Activated CD4-positive, alpha-beta T cell treated with anti-CD3 and anti-CD28 coated beads, Interleukin-2, amount 10 ng/mL, durations not matched to agents 7 days and 5 days (primary cell): Measurements from ENCODE around the gene IGSF8. TPM values are rescaled to one million over a fixed set of nuclear protein-coding genes. Genes with fewer than 3 reads are reported as not detected.

ENCODE experiments used
- CTCF ChIA-PET: fragments of 350-600 bp; sonication (Branson Sonifier 250); formaldehyde crosslinking; loops from one replicate; lab custom pipeline; 2021; ENCODE audit warnings: antibody characterized with exemption; lab: Charles Lee
- POLR2A ChIA-PET: fragments of 350-600 bp; sonication (Branson Sonifier 250); formaldehyde crosslinking; loops from one replicate; lab custom pipeline; 2021; ENCODE audit warnings: antibody characterized with exemption; lab: Charles Lee
- DNase-seq: peaks from one replicate; pipeline ENCODE4 v3.0.0-alpha.2; 2020
- H3K27ac Mint-ChIP-seq: one replicate; pipeline ENCODE4 v1.8.0; 2021; ENCODE audit warnings: mild to moderate bottlenecking, moderate library complexity, mixed read lengths
- H3K27me3 Mint-ChIP-seq: one replicate; pipeline ENCODE4 v1.8.0; 2021; ENCODE audit warnings: mixed read lengths
- H3K36me3 Mint-ChIP-seq: one replicate; pipeline ENCODE4 v1.8.0; 2021; ENCODE audit warnings: low read depth, mixed read lengths
- H3K4me1 Mint-ChIP-seq: one replicate; pipeline ENCODE4 v1.8.0; 2021; ENCODE audit warnings: mixed read lengths
- H3K4me3 Mint-ChIP-seq: one replicate; pipeline ENCODE4 v1.8.0; 2021; ENCODE audit warnings: mild to moderate bottlenecking, moderate library complexity, mixed read lengths
- H3K9me3 Mint-ChIP-seq: one replicate; pipeline ENCODE4 v1.8.0; 2021; ENCODE audit warnings: mixed read lengths
- total RNA-seq, 2 experiments: library from RNA; stranded (reverse); gene quantifications; one replicate each; pipeline ENCODE4 v1.2.3, GENCODE V29; 2021

Gene IGSF8
- total RNA-seq, 2 experiments from 2014 or later, result 36.4 to 40.9 TPM

DNA sequence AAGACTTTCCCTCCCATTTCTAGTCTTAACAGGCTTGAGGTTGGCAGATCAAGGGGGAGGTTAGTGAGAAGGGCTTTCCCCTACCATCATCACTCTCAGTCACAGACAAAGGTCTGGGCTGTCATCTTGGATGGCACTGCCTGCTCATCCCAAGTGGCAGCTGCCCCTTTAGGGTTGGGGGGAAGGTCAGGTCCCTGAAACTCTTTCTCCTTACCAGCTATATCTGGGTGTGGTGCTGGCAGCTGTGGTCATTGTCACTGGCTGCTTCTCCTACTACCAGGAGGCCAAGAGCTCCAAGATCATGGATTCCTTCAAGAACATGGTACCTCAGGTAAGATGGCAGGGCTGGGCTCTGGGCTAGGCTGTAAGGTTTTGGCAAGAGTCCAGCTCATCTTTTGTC lies 25.3 kb upstream of the IGSF8 start:
- ChIA-PET POLR2A (no interaction called here), CTCF (no interaction called here)
- H3K27ac Mint-ChIP-seq, result no peak overlapping the region
- no peaks in the 10 kb centered on the region for H3K27me3 Mint-ChIP-seq
- H3K9me3 Mint-ChIP-seq, result no peaks in the 10 kb centered on the region
- no peaks in the 10 kb centered on the region for H3K4me1 Mint-ChIP-seq
- no peak overlapping the region for H3K4me3 Mint-ChIP-seq
- no peak for DNase-seq
- no peaks in the 10 kb centered on the region for H3K36me3 Mint-ChIP-seq

DNA sequence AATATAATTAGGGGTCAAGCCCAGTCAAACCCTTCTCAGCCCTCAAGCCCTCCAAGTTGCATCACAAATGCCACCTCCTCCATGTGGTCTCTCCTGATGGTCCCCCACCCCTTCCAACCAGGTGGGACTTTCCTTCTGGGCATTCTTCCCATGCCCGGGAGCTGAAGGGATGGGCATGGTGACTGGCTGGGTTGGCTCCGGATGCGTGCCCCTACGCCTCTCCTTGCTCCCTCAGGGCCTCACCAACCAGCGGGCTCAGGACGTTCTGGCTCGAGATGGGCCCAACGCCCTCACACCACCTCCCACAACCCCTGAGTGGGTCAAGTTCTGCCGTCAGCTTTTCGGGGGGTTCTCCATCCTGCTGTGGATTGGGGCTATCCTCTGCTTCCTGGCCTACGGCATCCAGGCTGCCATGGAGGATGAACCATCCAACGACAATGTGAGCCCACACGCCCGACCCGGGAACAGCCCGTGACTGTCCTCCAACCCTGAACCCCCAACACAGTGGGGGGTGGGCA lies 24.6 kb upstream of the IGSF8 start:
- no peaks in the 10 kb centered on the region for H3K4me1 Mint-ChIP-seq
- peaks cover 3% of the 10 kb centered on the region for H3K27me3 Mint-ChIP-seq
- ChIA-PET POLR2A (no interaction called here), CTCF (interaction anchor here (0.6 to 1.3 kb wide), 3 partner anchors 14 to 249 kb away, joined by 3 to 4 read pairs (median 3); no protein-coding TSS in a partner anchor)
- H3K9me3 Mint-ChIP-seq, result no peaks in the 10 kb centered on the region
- DNase-seq, result no peak
- no peak overlapping the region for H3K27ac Mint-ChIP-seq
- no peaks in the 10 kb centered on the region for H3K36me3 Mint-ChIP-seq
- H3K4me3 Mint-ChIP-seq, result no peak overlapping the region

DNA sequence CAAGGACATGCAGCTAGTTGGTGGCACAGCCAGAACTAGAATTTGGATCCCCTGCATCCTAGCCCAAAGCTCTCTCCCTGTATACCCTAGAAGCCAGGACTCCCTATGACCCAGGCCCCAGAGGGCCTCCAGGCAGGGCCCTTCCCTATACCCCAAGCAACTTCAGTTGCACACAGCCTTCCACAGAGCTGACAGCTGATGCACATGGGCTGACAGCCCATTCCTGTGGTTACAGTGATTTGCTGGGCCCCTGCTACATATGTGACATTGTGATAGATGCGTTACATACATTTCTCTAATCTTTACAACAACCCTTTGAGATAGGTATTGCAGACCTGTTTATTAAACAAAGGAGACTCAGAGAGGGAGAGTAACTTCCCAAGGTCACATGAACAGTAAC lies 23.0 kb upstream of the IGSF8 start:
- no peaks in the 10 kb centered on the region for H3K36me3 Mint-ChIP-seq
- no peaks in the 10 kb centered on the region for H3K9me3 Mint-ChIP-seq
- CTCF ChIA-PET, result no interaction called here
- POLR2A ChIA-PET, result no interaction called here
- DNase-seq, result no peak
- H3K27me3 Mint-ChIP-seq, result peaks cover 3% of the 10 kb centered on the region
- no peaks in the 10 kb centered on the region for H3K4me1 Mint-ChIP-seq
- H3K4me3 Mint-ChIP-seq, result no peak overlapping the region
- no peak overlapping the region for H3K27ac Mint-ChIP-seq

DNA sequence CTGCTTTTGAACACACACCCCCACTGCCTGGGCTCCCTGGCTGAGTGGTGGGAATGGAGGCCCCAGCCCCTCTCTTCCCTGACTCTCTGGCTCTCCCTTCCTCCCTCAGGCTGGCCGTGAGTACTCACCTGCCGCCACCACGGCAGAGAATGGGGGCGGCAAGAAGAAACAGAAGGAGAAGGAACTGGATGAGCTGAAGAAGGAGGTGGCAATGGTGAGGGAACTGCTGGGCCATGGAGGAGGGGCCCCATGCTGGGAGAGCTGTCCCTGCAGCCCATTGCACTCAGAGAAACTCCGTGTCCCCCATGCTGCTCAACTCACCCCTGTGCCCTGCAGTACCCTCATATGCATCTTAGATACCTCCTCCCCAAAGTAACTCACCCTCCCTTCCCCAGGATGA lies 22.4 kb upstream of the IGSF8 start:
- Mint-ChIP-seq H3K4me1 (no peaks in the 10 kb centered on the region), H3K9me3 (no peaks in the 10 kb centered on the region), H3K4me3 (no peak overlapping the region), H3K27me3 (peaks cover 3% of the 10 kb centered on the region), H3K36me3 (no peaks in the 10 kb centered on the region), H3K27ac (no peak overlapping the region)
- ChIA-PET POLR2A (no interaction called here), CTCF (no interaction called here)
- no peak for DNase-seq

DNA sequence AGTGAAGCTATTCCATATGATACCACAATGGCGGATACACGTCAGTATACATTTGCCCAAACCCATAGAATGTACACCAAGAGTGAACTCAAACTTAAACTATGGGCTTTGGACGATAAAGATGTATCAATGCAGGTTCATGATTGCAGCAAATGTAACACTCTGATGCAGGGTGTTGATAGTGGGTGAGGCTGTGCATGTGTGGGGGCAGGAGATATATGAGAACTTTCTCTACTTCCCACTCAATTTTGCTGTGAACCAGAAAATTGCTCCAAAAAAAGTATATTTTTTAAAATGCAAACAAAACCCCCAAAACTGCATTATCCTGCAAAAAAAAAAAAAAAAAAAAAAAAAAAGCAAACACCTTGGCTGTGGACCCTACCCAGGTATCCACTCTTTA lies 20.5 kb upstream of the IGSF8 start:
- no peaks in the 10 kb centered on the region for H3K36me3 Mint-ChIP-seq
- CTCF ChIA-PET, result interaction anchor here (1.0 to 1.1 kb wide), 2 partner anchors 101 to 258 kb away, joined by 3 read pairs; no protein-coding TSS in a partner anchor

GRCh38 chr1:160117709-160118183 lies 19.3 kb upstream of the IGSF8 start:
- peaks cover 5% of the 10 kb centered on the region for H3K27me3 Mint-ChIP-seq
- no peaks in the 10 kb centered on the region for H3K36me3 Mint-ChIP-seq
- ChIA-PET POLR2A (no interaction called here), CTCF (interaction anchor here (0.6 to 1.2 kb wide), 7 partner anchors 10 to 1174 kb away, joined by 3 to 4 read pairs (median 3); partner anchors contain the start of gene ATP1A4)
- H3K9me3 Mint-ChIP-seq, result no peaks in the 10 kb centered on the region
- H3K27ac Mint-ChIP-seq, result no peak overlapping the region
- DNase-seq, result no peak
- H3K4me3 Mint-ChIP-seq, result no peak overlapping the region
- H3K4me1 Mint-ChIP-seq, result no peaks in the 10 kb centered on the region

More for the DNA sequence above, 20.5 kb upstream of the IGSF8 start:
- H3K27me3 Mint-ChIP-seq, result peaks cover 5% of the 10 kb centered on the region
- H3K4me1 Mint-ChIP-seq, result no peaks in the 10 kb centered on the region
- POLR2A ChIA-PET, result no interaction called here
- no peak overlapping the region for H3K27ac Mint-ChIP-seq
- no peaks in the 10 kb centered on the region for H3K9me3 Mint-ChIP-seq
- no peak for DNase-seq
- no peak overlapping the region for H3K4me3 Mint-ChIP-seq

DNA sequence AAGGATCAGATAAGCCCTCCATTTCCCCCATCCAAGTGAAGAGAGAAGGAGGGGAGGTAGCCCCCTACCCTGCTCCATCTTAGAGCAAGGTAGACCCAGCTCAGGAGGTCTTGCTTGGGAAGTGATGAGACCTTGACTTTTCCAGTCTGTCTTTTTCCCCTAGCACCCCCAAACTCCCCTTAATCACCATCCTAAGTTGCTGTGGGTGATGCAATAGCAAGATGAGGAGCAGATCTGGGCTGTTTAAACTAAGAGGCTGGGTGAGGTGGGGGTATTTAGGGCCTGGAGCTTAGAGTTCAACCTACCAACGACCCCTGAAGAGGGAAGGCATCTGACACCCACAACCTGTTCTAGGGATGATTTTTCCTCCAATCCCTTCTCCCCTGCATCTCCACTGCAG lies 18.9 kb upstream of the IGSF8 start:
- H3K4me3 Mint-ChIP-seq, result no peak overlapping the region
- H3K27me3 Mint-ChIP-seq, result peaks cover 5% of the 10 kb centered on the region
- ChIA-PET CTCF (interaction anchor here (0.7 to 1.2 kb wide), 5 partner anchors 10 to 35 kb away, joined by 3 read pairs; partner anchors contain the start of gene ATP1A4), POLR2A (no interaction called here)
- H3K27ac Mint-ChIP-seq, result no peak overlapping the region
- DNase-seq, result no peak
- no peaks in the 10 kb centered on the region for H3K9me3 Mint-ChIP-seq
- no peaks in the 10 kb centered on the region for H3K36me3 Mint-ChIP-seq
- H3K4me1 Mint-ChIP-seq, result no peaks in the 10 kb centered on the region

- Mint-ChIP-seq H3K36me3 (no peaks in the 10 kb centered on the region), H3K27me3 (peaks cover 5% of the 10 kb centered on the region), H3K4me3 (no peak overlapping the region), H3K27ac (no peak overlapping the region), H3K9me3 (no peaks in the 10 kb centered on the region), H3K4me1 (no peaks in the 10 kb centered on the region)
- no peak for DNase-seq
- ChIA-PET POLR2A (no interaction called here), CTCF (interaction anchor here (1.1 to 1.2 kb wide), 4 partner anchors 15 to 36 kb away, joined by 3 read pairs; partner anchors contain the start of gene ATP1A4)
These were observed 18.1 kb upstream of the IGSF8 start for GRCh38 chr1:160116283-160117147.

GRCh38 chr1:160115545-160116282 lies 17.3 kb upstream of the IGSF8 start, which contains the start of gene ATP1A2:
Gene ATP1A2, plus strand, starts transcription at chr1:160115759. Its CDS starts 103 bp downstream, at chr1:160115862.
- ChIA-PET POLR2A (no interaction called here), CTCF (no interaction called here)
- Mint-ChIP-seq H3K9me3 (no peaks in the 10 kb centered on the region), H3K27me3 (peaks cover 5% of the 10 kb centered on the region), H3K27ac (no peak within 1 kb of the TSS), H3K4me3 (no peak within 1 kb of the TSS), H3K4me1 (no peaks in the 10 kb centered on the region), H3K36me3 (no peaks in the 10 kb centered on the region)
- no peak for DNase-seq

DNA sequence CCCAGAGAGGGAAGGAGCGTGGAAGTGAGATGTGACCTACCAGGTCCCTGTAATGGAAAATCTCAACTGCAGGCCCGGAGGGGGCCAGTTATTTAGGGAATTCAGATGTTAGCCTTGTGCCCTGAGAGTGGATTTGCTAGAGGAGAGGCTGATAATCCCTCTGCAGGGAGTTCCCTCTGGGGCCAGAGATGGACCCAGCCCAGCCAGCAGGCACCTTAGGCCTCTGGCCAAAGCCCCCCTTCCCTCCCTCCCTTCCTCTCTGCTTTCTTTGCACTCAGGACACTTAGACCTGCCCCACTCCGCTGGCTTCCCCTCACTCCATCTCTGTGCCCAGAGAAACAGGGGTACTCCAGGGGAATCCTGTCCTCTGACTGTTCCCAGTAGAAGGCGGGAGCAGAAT lies 15.7 kb upstream of the IGSF8 start:
- Mint-ChIP-seq H3K4me1 (peaks cover under 1% of the 10 kb centered on the region), H3K9me3 (no peaks in the 10 kb centered on the region), H3K27me3 (peaks cover 5% of the 10 kb centered on the region), H3K36me3 (no peaks in the 10 kb centered on the region), H3K27ac (no peak overlapping the region), H3K4me3 (no peak overlapping the region)
- no peak for DNase-seq
- ChIA-PET POLR2A (no interaction called here), CTCF (interaction anchor here (1.5 kb wide), 1 partner anchor 11 kb away, joined by 3 read pairs; no protein-coding TSS in a partner anchor)

GRCh38 chr1:160113407-160113806 lies 15.0 kb upstream of the IGSF8 start:
- Mint-ChIP-seq H3K4me1 (peaks cover 4% of the 10 kb centered on the region), H3K36me3 (no peaks in the 10 kb centered on the region), H3K27ac (no peak overlapping the region), H3K27me3 (peaks cover 5% of the 10 kb centered on the region), H3K9me3 (no peaks in the 10 kb centered on the region), H3K4me3 (no peak overlapping the region)
- no peak for DNase-seq
- ChIA-PET POLR2A (no interaction called here), CTCF (no interaction called here)

DNA sequence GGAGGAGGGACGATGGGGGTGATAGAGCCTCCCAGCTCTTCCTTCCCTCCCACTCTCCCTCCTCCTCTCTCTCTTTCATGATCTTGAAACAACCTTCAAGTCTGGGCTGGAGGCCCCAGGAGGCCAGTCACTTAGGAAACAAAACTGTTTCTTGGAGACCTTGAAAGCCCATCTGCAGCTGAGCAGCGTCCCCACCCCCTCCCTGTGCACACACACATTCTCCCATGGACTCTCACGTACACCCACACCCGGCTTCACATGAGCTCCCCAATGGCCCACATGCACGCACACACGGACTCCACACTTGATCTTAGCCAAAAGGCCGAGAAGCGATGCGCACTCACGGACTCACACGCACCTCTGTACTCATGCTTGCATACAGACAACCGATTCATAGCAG lies 13.9 kb upstream of the IGSF8 start:
- peaks cover 4% of the 10 kb centered on the region for H3K4me1 Mint-ChIP-seq
- CTCF ChIA-PET, result no interaction called here
- DNase-seq, result no peak
- H3K27me3 Mint-ChIP-seq, result peaks cover 2% of the 10 kb centered on the region
- no peaks in the 10 kb centered on the region for H3K36me3 Mint-ChIP-seq
- POLR2A ChIA-PET, result no interaction called here
- no peak overlapping the region for H3K27ac Mint-ChIP-seq
- no peaks in the 10 kb centered on the region for H3K9me3 Mint-ChIP-seq
- H3K4me3 Mint-ChIP-seq, result no peak overlapping the region
